Measurements from ENCODE around the gene RNF183.

DNA sequence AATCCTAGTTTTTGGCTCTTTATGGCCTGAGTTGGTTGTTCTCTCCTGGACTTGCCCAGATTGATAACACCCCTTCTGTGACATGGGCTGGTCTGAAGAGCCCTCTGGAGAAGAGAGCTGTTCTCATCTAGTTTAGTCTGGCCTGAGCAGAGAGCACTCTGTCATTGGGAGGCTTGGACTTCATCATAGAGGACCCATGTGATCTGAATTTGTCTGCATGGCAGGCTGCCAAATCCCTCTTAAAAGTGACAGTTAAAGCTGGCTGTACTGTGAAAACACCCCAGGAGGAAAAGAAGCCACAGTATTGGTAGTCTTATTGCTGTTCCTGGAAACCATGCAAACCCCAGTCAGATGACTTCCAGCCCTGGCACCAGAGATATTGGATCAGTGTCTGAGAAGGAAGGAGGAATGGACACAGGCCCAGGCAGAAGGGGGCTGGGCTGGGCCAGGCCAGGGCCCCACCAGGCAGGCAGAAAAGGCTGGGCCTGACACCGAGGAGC is 40.6 kb upstream of the RNF183 start:
- TF ChIP-seq CTCF (IDR thresholded peaks at IDR 0.05; ENCODE audit: insufficient read depth, low read depth, low read length) = no peak
- TF ChIP-seq EZH2 (IDR thresholded peaks at IDR 0.05; ENCODE audit: insufficient read depth, low read length) = no peak

Data from astrocyte (in vitro differentiated cells and primary cell).